GM21423 (cell line): ENCODE results near the gene ZCCHC2.

Experiments
- ATAC-seq: cut with Tn5 transposase; IDR thresholded peaks from one replicate; pipeline ENCODE4 v1.9.1; 2021; ENCODE audit warnings: mild to moderate bottlenecking, moderate library complexity; ENCODE audit not compliant: unreplicated experiment

Gene ZCCHC2

DNA sequence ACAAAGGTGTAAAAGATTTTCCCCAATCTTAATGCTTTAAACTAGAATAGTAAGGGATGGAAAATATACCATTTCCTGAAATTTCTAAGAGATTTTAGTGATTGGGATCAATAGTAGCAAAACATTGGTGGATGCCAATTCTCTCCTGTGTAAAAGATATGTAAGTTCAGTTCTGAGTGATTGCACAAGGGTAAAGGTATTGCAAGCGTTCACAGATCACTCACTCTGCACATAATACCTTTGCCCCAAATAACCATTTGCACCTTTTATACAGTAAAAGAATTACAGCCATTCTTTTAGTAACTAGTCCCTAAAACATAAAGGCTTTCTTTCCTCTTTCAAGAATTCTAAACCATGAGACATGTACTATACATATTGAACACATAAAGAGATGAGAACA, 13.0 kb upstream of the ZCCHC2 start:
- no peak for ATAC-seq

GRCh38 chr18:62510789-62511188, 12.0 kb upstream of the ZCCHC2 start:
- ATAC-seq, result no peak

GRCh38 chr18:62512532-62512931, 10.3 kb upstream of the ZCCHC2 start:
- no peak for ATAC-seq

GRCh38 chr18:62512996-62513395, 9.8 kb upstream of the ZCCHC2 start:
- ATAC-seq, result no peak

GRCh38 chr18:62514570-62514969, 8.3 kb upstream of the ZCCHC2 start:
- ATAC-seq, result no peak

DNA sequence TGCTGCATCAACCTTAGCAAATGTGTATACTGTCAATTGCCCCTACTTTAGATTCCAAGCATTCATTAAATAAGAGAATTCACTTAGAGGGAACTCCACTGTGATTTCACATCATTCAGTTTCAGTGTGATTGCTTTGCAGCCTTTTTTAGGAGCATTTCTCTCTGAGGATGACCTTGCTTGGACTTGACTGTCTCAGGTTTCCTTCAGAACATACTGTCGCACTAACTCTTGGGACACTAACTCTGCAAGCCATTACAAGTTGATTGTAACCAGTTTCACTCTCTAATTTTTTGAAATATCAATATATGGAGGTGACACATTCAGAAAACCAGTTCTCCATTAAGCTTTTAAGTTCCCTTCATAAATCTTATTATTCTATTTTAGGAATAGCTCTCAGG, 6.6 kb upstream of the ZCCHC2 start:
- no peak for ATAC-seq

GRCh38 chr18:62518460-62519375, 4.1 kb upstream of the ZCCHC2 start:
- no peak for ATAC-seq

DNA sequence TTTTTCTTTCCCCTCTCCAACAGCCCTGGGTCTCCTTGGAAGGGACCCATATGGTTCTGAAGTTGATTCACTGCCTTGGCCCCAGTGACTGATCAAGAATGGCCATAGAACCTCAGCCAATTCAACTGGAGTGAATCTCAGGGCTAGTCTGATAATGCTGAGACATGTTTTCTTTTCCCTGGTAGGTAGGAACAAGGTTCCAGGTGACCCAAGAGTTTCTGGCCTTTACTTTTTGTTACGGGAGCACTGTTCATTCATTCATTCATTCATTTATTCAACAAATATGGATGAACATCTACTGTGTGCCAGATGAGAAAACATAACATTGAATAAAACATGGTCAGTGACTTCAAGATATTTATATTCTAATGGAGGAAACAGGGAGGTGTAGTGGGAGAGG, 3.1 kb upstream of the ZCCHC2 start:
- ATAC-seq, result no peak

GRCh38 chr18:62521082-62521481, 1.7 kb upstream of the ZCCHC2 start:
- ATAC-seq, result no peak

DNA sequence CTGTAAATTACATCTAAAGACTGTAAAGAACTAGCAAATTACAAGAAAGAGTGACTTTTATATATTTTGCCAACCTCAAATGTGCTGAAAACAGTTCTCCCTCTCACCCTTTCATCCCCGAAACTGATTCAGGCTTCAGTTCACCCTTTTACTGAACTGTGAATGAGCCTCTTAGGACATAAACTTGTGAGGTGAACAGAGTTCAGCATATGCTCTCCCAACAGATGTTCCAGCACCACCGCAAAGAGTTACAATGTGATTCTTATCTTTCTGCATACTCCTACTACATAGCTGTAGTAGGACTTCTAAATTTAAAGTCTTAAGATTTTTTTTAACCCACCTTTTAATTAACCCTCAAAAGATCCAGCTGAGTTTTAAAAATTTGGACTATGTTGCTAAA, 1.2 kb upstream of the ZCCHC2 start:
- ATAC-seq, result no peak

GRCh38 chr18:62522178-62522503, 684 bp upstream of the ZCCHC2 start:
- ATAC-seq, result peak; percentile 7

DNA sequence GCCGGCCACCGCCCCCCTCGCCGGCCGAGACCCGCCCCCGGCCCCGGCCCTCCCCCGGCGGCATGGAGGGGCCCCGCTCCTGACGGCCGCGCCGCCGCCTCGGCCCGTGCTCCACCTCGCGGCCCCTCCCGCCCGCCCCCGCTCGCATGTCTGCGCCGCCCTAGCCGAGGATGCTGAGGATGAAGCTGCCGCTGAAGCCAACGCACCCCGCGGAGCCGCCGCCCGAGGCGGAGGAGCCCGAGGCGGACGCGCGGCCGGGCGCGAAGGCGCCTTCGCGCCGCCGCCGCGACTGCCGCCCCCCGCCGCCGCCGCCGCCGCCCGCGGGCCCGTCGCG, 397 bp downstream of the ZCCHC2 start:
- no peak for ATAC-seq

DNA sequence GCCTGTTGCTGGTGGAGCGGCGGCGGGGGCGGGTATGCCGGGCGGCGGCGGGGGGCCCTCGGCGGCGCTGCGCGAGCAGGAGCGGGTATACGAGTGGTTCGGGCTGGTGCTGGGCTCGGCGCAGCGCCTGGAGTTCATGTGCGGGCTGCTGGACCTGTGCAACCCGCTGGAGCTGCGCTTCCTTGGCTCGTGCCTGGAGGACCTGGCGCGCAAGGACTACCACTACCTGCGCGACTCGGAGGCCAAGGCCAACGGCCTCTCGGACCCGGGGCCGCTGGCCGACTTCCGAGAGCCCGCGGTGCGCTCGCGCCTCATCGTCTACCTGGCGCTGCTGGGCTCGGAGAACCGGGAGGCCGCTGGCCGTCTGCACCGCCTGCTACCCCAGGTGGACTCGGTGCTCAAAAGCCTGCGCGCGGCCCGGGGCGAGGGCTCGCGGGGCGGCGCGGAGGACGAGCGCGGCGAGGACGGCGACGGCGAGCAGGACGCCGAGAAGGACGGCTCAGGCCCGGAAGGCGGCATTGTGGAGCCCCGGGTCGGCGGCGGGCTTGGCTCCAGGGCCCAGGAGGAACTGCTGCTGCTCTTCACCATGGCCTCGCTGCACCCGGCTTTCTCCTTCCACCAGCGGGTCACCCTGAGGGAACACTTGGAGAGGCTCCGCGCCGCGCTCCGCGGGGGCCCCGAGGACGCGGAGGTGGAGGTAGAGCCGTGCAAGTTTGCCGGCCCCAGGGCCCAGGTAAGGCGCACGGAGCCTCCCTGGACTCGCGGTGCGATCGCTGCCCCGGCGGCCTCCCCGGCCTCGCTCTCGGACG, 1.0 kb downstream of the ZCCHC2 start:
- no peak for ATAC-seq

DNA sequence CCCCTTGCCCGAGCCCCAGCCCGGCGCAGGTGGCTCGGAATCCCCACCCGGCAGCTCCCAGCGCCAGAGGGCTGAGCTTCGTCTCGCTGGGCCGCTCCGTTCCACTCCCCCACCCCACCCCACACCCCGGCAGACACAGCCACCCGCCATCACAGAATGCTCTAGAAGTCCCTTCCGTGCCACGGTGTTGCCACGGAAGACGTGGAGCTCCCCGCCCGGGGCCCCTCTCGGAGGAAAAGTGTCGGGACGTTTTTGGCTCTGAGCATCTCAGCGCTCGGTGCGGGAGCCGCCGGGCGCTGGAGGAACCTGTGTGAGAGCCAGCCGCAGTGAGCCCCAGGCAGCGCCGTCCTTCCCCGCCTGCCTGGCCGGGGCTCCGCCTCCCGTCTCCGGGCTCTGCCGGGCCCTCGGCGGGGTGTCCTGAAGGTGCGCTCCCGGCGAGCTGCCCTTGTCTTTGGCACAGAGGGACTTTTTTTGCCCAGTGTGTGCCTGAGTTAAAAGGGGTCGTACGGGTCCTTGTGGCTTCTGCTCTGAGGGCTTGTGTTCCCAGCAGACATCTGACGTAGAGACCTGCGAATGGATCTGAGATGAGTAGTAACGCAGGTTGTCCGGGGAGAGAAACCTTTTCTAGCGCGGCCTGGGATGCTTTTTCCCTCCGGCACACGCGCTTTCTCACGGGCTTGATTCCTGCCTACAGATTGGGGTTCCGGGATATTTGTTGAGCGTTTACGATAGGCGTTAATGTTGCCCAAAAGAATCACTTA, 1.8 kb downstream of the ZCCHC2 start:
- ATAC-seq, result no peak

DNA sequence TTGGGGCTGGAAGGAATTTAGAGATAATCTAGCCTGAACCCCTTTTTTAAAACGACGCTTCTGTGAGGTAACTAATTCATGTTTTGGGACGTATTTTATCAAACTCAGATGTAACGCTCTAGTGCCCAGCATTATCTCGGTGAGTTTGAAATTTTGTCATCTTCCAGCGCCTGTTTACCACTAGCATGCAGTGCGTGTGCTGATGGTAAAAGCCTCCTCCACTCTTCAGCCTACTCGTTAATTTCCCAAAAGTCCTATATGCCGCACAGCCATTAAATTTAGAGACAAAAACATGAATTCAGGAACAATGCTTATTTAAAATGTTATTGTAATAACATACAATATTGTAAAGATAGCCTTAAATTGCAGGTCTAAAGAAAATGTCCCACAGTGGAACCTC, 2.8 kb downstream of the ZCCHC2 start:
- no peak for ATAC-seq

- ATAC-seq, result peak; percentile 8
These were observed 3.5 kb downstream of the ZCCHC2 start for GRCh38 chr18:62526098-62527025.

- no peak for ATAC-seq
These were observed 6.8 kb downstream of the ZCCHC2 start for GRCh38 chr18:62529597-62529996.

DNA sequence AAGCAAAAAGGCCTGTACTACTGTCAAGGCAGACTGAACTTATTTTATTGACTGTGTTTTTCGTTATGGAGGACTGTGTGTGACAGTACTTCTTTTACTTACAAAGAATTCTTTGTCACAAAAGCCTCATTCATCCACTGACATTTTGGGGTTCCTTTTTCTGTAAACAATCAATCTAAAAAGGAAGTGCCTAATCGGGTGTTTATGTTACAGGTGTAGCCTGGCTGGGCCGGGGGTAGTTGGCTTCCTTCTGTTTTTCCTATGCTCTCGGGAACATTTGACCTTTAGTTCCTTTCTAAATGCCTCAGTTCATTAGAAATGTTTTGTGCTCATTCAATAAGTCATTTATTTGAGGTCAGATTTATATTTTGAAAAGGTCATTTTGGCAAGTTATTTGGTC, 8.3 kb downstream of the ZCCHC2 start:
- no peak for ATAC-seq

- ATAC-seq, result no peak
These were observed 9.1 kb downstream of the ZCCHC2 start for GRCh38 chr18:62531931-62532330.

GRCh38 chr18:62536005-62536404, 13.2 kb downstream of the ZCCHC2 start:
- no peak for ATAC-seq
